AG04449 (cell line): ENCODE data around the gene ATP2C1.
A peak's percentile ranks its signal among the peaks of the same experiment; 100 is the strongest.

Experiments used
- CTCF ChIA-PET: fragments of 350-600 bp; formaldehyde crosslinking; extraction: SDS; loops from one replicate; lab custom pipeline; 2021; ENCODE audit warnings: antibody characterized with exemption; lab: Yijun Ruan, JAX
- POLR2A ChIA-PET: fragments of 400-600, 350-600 bp; formaldehyde crosslinking; extraction: SDS; loops from one replicate; lab custom pipeline; 2020; ENCODE audit warnings: antibody characterized with exemption, inconsistent platforms; lab: Yijun Ruan, JAX
- DNase-seq: peaks from one replicate; pipeline ENCODE4 v3.0.0-alpha.2; 2010; ENCODE audit warnings: low read depth, low spot score
- H3K4me3 ChIP-seq: 2 replicates; pipeline ENCODE4 v1.5.1; 2011; ENCODE audit warnings: low read depth, mild to moderate bottlenecking, control low read depth, low read length
- CTCF ChIP-seq: IDR thresholded peaks from one replicate; pipeline ENCODE4 v1.5.1; 2011; ENCODE audit warnings: mild to moderate bottlenecking, moderate library complexity, low read length, control low read depth, inconsistent platforms; ENCODE audit not compliant: insufficient read depth; ENCODE audit errors: missing control alignments

The ATP2C1 gene

GRCh38 chr3:131026321-131027151 is 132.7 kb downstream of the ATP2C1 start, which contains the start of the genes ASTE1 and NEK11:
ASTE1 (minus strand) TSS chr3:131026825; CDS start chr3:131025306, 1,519 bp downstream.
NEK11 (plus strand) TSS chr3:131026877; CDS start chr3:131029709, 2,832 bp downstream.
- H3K4me3 ChIP-seq, result peak within 1 kb of the TSS; percentile 87
- TF ChIP-seq CTCF, result no peak
- DNase-seq, result no peak
- CTCF ChIA-PET, result interaction anchor here (1.3 to 1.6 kb wide), 3 partner anchors 11 to 13 kb away, joined by 3 to 8 read pairs (median 5); no protein-coding TSS in a partner anchor
- POLR2A ChIA-PET, result interaction anchor here (0.9 to 1.4 kb wide), 3 partner anchors 11 to 473 kb away, joined by 3 to 9 read pairs (median 3); partner anchors contain the start of gene ATP2C1

- TF ChIP-seq CTCF, result no peak
- H3K4me3 ChIP-seq, result no peak overlapping the region
- ChIA-PET CTCF (interaction anchor here (2.0 kb wide), 1 partner anchor 136 kb away, joined by 6 read pairs; no protein-coding TSS in a partner anchor), POLR2A (no interaction called here)
- no peak for DNase-seq
These were observed 135.0 kb downstream of the ATP2C1 start for GRCh38 chr3:131028844-131029243.

GRCh38 chr3:131031660-131032059 is 137.8 kb downstream of the ATP2C1 start:
- CTCF ChIA-PET, result interaction anchor here (0.8 to 1.9 kb wide), 3 partner anchors 139 to 518 kb away, joined by 3 to 6 read pairs (median 3); no protein-coding TSS in a partner anchor
- no peak for TF ChIP-seq CTCF
- POLR2A ChIA-PET, result no interaction called here

GRCh38 chr3:131033480-131034080 is 139.7 kb downstream of the ATP2C1 start:
- POLR2A ChIA-PET, result no interaction called here
- CTCF ChIA-PET, result interaction anchor here (0.7 to 2.3 kb wide), 19 partner anchors 14 to 1403 kb away, joined by 3 to 10 read pairs (median 5); partner anchors contain the start of genes CPNE4 and NUDT16
- H3K4me3 ChIP-seq, result no peak overlapping the region
- TF ChIP-seq CTCF, result peak; percentile 40
- DNase-seq, result no peak

More at GRCh38 chr3:131031660-131032059, 137.8 kb downstream of the ATP2C1 start:
- DNase-seq, result no peak
- H3K4me3 ChIP-seq, result no peak overlapping the region

GRCh38 chr3:131036200-131036816 is 142.4 kb downstream of the ATP2C1 start:
- no peak for TF ChIP-seq CTCF

More at GRCh38 chr3:131036200-131036816, 142.4 kb downstream of the ATP2C1 start:
- H3K4me3 ChIP-seq, result no peak overlapping the region
- peak; percentile 19 for DNase-seq
- ChIA-PET POLR2A (interaction anchor here (1.4 kb wide), 1 partner anchor 345 kb away, joined by 4 read pairs; the partner anchor contains the start of gene NUDT16), CTCF (interaction anchor here (0.9 to 1.6 kb wide), 4 partner anchors 17 to 994 kb away, joined by 3 to 6 read pairs (median 4); no protein-coding TSS in a partner anchor)
